ENCODE results near the gene SPPL2B. TPM values are rescaled to one million over a fixed set of nuclear protein-coding genes. Genes with fewer than 3 reads are reported as not detected.

Gene SPPL2B
- total RNA-seq, 4 donors from 2014 or later: 24.0 to 42.6 (median 27.4) TPM

DNA sequence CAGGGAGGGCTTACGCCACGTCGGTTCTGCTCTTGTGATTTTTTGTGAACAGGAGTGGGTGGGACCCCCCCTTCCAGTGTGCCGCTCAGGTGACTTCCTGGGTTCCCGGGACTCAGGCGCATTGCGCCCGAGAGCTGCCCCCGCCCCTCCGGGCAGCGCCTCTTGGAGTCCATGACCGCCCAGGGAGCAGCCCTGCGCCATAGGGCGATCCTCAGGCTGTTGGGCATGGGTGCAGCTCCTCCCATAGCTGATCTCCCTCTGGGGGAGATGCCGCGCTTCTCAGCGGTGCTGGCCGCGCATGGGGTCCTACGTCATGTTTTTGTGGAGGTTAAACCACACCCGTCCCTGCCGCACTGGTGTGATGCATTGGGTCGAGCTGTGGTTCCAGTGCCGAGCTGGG, 23.6 kb downstream of the SPPL2B start:
- no peak for DNase-seq (ENCODE audit: low spot score)
- TF ChIP-seq, protein P1, sequence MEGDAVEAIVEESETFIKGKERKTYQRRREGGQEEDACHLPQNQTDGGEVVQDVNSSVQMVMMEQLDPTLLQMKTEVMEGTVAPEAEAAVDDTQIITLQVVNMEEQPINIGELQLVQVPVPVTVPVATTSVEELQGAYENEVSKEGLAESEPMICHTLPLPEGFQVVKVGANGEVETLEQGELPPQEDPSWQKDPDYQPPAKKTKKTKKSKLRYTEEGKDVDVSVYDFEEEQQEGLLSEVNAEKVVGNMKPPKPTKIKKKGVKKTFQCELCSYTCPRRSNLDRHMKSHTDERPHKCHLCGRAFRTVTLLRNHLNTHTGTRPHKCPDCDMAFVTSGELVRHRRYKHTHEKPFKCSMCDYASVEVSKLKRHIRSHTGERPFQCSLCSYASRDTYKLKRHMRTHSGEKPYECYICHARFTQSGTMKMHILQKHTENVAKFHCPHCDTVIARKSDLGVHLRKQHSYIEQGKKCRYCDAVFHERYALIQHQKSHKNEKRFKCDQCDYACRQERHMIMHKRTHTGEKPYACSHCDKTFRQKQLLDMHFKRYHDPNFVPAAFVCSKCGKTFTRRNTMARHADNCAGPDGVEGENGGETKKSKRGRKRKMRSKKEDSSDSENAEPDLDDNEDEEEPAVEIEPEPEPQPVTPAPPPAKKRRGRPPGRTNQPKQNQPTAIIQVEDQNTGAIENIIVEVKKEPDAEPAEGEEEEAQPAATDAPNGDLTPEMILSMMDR (IDR thresholded peaks at IDR 0.05): no peak
- no peak for ATAC-seq (ENCODE audit: low FRiP score)

DNA sequence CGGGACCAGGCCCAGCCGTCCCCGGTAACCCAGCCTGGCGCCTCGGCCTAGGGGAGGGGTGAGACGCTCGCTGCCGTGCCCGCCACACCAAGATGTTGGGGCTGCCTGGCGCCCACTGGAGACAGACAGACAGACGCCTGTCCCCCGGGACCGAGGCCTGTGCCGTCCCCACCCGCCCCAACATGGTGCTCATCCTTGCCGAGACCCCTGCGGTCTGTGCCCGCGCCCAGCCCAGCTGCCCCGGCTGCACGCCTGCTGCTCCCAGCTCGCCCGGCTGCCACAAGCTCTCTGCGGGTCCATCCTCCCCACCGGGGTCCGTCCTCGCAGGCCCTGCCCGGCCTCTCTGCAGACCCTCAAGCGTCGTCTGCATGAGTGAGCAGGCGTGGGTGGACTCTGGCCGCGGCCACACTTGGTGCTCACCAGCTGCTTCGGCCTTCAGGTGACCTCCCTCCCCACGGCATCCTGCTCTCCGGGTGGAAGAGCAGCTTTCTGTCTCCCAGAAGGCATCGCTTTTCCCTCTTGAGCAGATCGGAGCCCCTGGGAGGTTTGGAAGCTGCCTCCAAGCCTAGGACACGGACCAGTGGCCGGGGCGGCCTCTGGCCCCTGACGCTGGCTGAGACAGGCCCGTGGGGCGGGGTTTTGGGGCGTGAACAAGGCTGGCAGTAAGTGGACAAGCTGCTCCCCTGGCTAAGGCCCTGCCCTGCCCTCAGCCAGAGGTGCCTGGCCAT, 24.8 kb downstream of the SPPL2B start:
- ATAC-seq (ENCODE audit: low FRiP score) (no peak), DNase-seq (ENCODE audit: low spot score) (no peak)
- TF ChIP-seq, protein P1 (IDR thresholded peaks at IDR 0.05): no peak

DNA sequence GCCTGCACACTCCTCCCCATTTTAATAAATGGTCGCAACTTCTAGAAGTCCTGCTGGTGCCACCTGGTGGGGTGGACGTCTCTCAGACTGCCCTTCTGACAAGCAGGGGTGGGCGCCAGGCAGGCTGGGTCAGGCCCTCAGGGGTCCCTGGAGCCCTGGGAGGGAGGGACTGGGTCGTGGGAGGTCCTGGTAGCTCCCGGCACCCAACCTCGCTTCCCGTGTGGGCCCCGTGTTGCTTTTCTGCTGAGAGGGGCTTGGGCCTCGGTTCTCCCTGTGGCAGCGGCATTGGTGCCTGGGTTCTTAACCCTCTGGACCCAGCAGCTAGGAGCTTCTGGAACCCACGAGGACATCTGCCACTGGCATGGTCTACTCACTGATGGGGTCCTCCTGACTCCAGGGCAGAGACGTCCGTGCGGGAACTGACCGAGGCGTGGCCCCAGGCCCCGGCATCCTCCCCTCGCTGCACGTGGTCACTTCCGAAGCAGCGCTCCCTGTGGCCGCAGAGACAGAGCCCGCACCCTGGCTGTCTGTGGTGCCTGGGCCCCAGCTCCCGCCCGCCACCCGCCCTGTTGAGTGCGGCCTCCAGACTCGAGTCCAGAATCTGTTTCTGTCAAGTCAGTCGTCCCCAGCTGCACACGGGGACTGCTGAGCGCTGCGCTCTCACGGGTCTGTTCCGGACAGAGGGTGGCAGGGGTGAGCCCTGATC, 25.6 kb downstream of the SPPL2B start:
- ATAC-seq (ENCODE audit: low FRiP score) (no peak), DNase-seq (ENCODE audit: low spot score) (no peak)
- TF ChIP-seq, protein P1 (IDR thresholded peaks at IDR 0.05): no peak

DNA sequence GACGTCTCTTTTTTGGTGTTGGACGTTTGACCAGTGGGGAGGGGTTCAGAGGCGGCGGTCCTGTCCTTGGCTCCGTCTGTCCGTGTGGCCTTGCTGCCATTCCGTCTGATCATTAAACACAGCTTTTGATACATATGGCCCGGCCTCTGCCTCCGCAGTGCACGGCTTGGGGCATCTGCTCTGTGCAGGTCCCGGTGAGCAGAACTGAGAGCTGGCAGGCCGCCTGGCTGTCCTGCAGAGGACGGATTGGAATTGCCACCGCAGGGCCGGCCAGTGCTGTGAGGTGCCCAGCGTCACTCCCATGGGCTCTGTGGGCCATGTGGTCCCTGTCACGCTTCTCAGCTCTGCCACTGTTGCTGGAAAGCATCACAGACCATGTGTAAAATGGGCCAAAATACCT, 26.2 kb downstream of the SPPL2B start:
- TF ChIP-seq, protein P1 (IDR thresholded peaks at IDR 0.05): no peak
- ATAC-seq (ENCODE audit: low FRiP score) (no peak), DNase-seq (ENCODE audit: low spot score) (no peak)

DNA sequence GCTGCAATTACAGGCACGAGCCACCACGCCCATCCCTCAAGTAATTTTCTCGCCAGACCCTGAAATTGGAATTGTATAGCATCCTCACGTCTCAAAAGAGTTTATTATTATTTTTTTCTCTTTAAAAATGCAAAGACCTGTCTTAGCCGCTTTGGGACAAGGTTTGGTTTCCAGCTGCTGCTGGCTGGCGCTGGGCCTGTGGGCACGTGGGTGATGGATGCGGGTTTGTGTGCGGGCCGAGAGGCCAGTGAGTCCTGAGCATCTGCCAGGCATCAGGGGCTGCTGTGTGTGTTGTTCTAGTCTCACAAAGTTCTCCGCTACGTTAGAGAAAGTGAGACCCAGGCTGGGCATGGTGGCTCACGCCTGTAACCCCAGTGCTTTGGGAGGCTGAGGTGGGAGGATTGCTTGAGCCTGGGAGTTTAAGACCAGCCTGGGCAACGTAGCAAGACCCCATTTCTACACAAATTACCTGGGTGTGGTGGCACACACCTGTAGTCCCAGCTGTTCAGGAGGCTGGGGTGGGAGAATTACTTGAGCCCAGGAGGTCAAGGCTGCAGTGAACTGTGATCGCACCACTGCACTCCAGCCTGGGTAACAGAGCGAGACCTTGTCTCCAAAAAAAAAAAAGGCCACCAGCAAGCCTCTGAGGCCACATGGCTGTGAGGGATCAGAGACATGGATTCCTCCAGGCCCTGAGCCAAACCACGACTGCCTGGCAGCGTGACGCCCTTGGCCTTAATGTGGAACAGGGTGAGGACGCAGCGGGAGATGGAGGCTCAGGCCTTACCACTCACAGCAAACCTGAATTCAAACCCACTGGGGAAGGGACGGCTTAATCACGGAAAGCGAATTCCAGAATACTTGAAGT, 26.9 kb downstream of the SPPL2B start:
- no peak for ATAC-seq (ENCODE audit: low FRiP score)
- TF ChIP-seq, protein P1 (IDR thresholded peaks at IDR 0.05): no peak
- no peak for DNase-seq (ENCODE audit: low spot score)

DNA sequence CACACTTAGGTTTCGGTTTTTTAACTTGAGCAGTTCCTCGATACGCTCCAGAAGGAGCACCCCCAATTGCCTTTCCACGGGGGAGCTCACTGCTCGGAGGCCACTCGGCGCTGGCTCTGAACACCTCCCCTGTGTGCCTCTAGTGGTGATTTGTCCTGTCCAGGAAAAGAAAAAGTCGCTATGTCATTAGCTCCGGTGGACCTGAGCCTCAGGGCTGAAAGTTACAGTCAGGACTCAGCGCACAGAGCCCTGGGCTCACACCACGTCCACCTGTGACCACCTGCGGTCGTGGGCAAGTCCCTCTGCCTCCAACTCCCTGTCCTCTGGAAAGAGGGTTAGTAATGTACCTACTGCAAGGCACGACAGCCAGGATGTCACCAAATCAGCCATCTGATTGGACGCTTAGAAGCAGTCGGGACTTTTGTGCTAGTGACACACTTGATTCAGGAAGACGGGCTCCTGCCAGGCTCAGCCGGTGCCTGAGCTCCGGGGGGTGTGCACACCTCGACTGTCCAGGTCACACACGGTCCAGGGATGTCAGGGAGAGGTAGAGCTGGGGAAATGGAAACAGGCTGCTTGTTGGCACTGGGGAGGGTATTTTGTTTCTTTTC, 27.7 kb downstream of the SPPL2B start:
- TF ChIP-seq, protein P1 (IDR thresholded peaks at IDR 0.05): no peak
- ATAC-seq (ENCODE audit: low FRiP score) (no peak), DNase-seq (ENCODE audit: low spot score) (no peak)
